Brain microvascular endothelial cell (primary cell): ENCODE results near the gene RET.

Experiments
- DNase-seq: peaks from one replicate; pipeline ENCODE4 v3.0.0-alpha.2; 2020
- H3K27ac ChIP-seq: fragments of 250-450 bp; sonication (Bioruptor Pico); 2 replicates; pipeline ENCODE4 v1.5.1; 2020; ENCODE audit warnings: mild to moderate bottlenecking, moderate library complexity
- H3K27me3 ChIP-seq: fragments of 250-450 bp; sonication (Bioruptor Pico); replicated peaks from 2 replicates; pipeline ENCODE4 v1.5.1; 2020; ENCODE audit warnings: mild to moderate bottlenecking
- H3K36me3 ChIP-seq: fragments of 250-450 bp; sonication (Bioruptor Pico); replicated peaks from 2 replicates; pipeline ENCODE4 v1.5.1; 2020; ENCODE audit warnings: mild to moderate bottlenecking
- H3K4me3 ChIP-seq: 2 replicates; pipeline ENCODE4 v1.5.1; 2011; ENCODE audit warnings: low read depth, mild to moderate bottlenecking, control low read depth, low read length, moderate library complexity
- in situ Hi-C: cut with HindIII; loops from 2 replicates; pipeline ENCODE4 v1.10.0; 2017; ENCODE audit warnings: low sequenced_read_pairs, low pct_ligation_motif_present
- TF ChIP-seq, protein P1 (sequence below): IDR thresholded peaks from 2 replicates; pipeline ENCODE4 v1.5.1; 2011; ENCODE audit warnings: low read depth, mild to moderate bottlenecking, moderate library complexity, low read length, control low read depth, inconsistent platforms; ENCODE audit errors: missing control alignments

The RET gene

DNA sequence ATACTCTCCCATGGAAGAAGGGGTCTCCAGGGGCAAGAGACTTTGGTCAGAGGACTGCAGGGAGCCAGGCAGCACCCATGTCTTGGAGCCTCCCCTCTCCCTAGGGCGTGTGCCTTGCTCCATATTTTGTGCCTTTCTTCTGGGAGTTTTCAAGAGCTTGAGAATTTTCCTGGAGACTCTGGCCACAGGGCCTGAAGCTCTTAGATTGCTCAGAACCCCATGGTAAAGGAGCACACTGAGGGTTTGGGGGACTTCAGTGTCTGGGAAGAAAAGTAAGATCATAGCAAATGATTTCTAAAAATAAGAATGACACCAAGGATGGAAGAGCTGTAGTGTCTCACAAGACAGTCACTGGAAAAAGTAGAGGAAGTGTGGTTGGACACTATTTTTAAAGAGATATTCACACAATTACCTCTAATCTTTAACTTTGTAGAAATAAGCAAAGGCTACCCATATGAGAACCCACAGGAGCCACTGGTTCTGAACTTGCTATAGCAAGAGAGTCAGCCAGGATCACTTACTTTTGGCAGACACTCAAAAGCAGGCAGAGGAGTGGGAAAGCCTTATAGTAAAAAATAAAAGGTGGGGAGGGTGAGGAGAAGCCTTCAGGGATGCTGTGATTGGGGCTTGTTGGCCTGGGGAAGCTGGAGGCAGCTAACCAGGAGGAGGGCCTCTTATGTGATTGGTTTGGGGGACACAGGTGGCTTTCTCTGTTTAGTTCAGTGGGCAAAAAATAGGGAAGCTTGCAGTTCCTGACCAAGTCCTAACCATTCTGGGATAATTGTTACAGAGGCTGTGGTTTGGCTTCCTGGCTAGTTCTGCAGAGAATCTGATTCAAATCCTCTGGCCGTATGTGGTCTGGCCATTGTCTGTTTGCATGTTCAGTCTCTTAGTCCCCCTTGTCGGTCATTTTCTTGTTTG is 56.3 kb downstream of the RET start:
- in situ Hi-C loops: no loop called here
- Histone ChIP-seq H3K27me3 (no peaks in the 10 kb centered on the region), H3K4me3 (no peak overlapping the region), H3K36me3 (no peaks in the 10 kb centered on the region), H3K27ac (no peak overlapping the region)
- no peak for DNase-seq
- TF ChIP-seq, protein P1, sequence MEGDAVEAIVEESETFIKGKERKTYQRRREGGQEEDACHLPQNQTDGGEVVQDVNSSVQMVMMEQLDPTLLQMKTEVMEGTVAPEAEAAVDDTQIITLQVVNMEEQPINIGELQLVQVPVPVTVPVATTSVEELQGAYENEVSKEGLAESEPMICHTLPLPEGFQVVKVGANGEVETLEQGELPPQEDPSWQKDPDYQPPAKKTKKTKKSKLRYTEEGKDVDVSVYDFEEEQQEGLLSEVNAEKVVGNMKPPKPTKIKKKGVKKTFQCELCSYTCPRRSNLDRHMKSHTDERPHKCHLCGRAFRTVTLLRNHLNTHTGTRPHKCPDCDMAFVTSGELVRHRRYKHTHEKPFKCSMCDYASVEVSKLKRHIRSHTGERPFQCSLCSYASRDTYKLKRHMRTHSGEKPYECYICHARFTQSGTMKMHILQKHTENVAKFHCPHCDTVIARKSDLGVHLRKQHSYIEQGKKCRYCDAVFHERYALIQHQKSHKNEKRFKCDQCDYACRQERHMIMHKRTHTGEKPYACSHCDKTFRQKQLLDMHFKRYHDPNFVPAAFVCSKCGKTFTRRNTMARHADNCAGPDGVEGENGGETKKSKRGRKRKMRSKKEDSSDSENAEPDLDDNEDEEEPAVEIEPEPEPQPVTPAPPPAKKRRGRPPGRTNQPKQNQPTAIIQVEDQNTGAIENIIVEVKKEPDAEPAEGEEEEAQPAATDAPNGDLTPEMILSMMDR: no peak

DNA sequence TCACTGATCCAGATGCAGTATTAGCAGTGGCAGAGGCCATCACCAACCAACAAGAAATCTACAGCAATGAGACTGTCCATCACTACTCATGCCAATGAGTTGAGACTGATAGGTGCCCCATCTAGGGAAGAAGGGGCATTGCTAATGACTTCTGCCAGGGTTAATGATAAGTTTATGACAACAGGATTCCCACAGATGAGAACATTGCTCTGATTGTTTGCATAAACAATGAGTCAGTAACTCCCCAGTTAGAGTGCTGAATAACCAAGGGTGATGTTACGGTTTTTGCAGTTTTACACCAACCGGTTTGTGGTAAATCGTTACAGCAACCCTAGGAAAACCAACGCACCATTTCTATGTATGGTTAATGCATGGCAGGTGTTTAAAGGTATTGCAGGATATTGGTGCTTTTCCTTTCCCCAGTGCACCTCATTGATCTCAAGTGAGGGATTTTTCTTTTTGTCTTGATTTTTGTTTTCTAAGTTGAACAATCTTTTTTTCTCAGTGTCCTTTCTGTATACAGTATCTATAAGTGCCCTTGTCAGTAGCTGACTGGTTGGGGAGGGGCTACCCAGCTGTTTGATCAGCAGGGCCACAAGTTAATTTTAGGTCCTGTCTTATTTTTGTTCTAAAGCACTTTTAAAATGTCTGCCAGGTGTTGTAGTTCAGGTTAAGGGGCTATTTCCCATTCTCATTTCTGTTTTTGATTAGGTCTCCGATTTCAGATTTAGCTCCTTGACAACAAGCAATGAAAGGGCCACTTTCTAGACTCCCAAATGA is 57.4 kb downstream of the RET start:
- Histone ChIP-seq H3K27ac (no peak overlapping the region), H3K4me3 (no peak overlapping the region), H3K27me3 (no peaks in the 10 kb centered on the region), H3K36me3 (no peaks in the 10 kb centered on the region)
- in situ Hi-C loops: no loop called here
- DNase-seq: no peak
- TF ChIP-seq, protein P1: no peak

DNA sequence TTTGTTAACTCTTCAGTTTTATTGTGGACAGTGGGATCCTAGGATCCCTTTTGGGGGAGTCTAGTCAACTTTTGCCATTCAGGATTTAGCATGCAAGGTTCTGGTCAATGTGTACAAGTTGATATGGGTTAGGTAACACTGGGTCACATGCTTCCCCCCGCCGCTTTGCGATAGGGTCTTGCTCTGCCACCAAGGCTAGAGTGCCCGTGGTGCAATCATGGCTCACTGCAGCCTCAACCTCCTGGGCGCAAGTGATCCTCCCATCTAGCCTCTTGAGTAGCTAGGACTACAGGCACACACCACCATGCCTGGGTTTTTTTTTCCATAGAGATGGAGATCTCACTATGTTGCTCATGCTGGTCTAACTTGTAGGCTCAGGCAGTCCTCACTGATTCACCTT is 58.2 kb downstream of the RET start:
- Histone ChIP-seq H3K4me3 (no peak overlapping the region), H3K27ac (no peak overlapping the region), H3K36me3 (no peaks in the 10 kb centered on the region), H3K27me3 (no peaks in the 10 kb centered on the region)
- in situ Hi-C loops: no loop called here
- DNase-seq: no peak
- TF ChIP-seq, protein P1: no peak

DNA sequence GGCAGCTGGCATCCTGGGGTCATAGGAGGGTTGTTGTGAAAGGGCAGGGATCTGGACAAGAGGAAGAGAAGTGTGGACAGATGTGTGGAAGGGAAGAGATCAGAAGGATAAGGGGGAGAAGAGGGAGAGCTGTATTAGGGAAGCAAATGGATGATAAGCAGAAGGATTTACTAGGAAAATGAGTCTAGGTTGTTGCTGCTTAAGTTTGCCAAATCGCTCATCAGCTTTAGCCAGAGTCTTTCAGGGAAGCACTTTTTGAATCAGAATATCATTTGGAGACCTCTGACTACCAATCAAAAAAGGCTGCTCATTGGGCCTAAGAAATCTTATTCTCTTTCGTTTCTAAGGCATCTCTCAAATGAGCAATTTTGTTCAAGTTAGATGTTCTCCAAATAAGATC is 58.8 kb downstream of the RET start:
- no peak overlapping the region for H3K4me3 ChIP-seq
- H3K27ac ChIP-seq: no peak overlapping the region
- no peaks in the 10 kb centered on the region for H3K36me3 ChIP-seq
- TF ChIP-seq, protein P1: no peak
- no peak for DNase-seq
- in situ Hi-C loops: no loop called here
- no peaks in the 10 kb centered on the region for H3K27me3 ChIP-seq

DNA sequence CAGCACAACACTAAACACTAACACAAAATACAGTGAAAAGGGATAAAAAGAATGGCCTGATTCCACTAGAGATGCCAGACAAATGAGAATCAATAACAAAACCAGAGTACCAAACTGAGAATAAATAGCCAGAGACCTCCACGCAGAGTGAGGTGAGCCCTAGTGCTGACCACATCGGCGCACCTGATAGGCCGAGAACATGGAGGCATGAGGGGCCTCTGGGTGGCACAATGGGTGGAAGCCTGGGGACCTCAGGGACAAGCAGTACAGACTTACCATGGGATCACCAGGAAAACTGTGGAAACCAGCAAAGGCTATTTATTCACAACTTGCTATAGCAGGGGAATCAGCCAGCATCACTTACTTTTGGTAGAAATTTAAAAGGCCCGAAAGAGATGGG is 59.6 kb downstream of the RET start:
- Histone ChIP-seq H3K27ac (no peak overlapping the region), H3K27me3 (no peaks in the 10 kb centered on the region), H3K4me3 (no peak overlapping the region), H3K36me3 (no peaks in the 10 kb centered on the region)
- no peak for DNase-seq
- TF ChIP-seq, protein P1: no peak
- in situ Hi-C loops: no loop called here
